Neural progenitor cell (in vitro differentiated cells): ENCODE data around the gene CD63. TPM values are rescaled to one million over a fixed set of nuclear protein-coding genes. Genes with fewer than 3 reads are reported as not detected.

Experiments used
- DNase-seq: peaks from one replicate; pipeline ENCODE4 v3.0.0-alpha.2; 2016; ENCODE audit warnings: low spot score
- H2AFZ ChIP-seq: fragments of 200-600 bp; sonication (generic); replicated peaks from 2 replicates; pipeline ENCODE4 v1.6.1; 2016; ENCODE audit warnings: antibody characterized with exemption
- H3F3A ChIP-seq: fragments of 200-600 bp; sonication (generic); 2 replicates; pipeline ENCODE4 v1.6.1; 2016; ENCODE audit warnings: antibody characterized with exemption, low read depth
- H3K27ac ChIP-seq: fragments of 200-600 bp; sonication (generic); 2 replicates; pipeline ENCODE4 v1.5.1; 2016; ENCODE audit warnings: mild to moderate bottlenecking
- H3K27me3 ChIP-seq: fragments of 200-600 bp; sonication (generic); 2 replicates; pipeline ENCODE4 v1.6.1; 2016; ENCODE audit warnings: mild to moderate bottlenecking, moderate library complexity
- H3K36me3 ChIP-seq: fragments of 200-600 bp; sonication (generic); 2 replicates; pipeline ENCODE4 v1.5.1; 2016
- H3K4me1 ChIP-seq: fragments of 200-600 bp; sonication (generic); 2 replicates; pipeline ENCODE4 v1.6.1; 2016; ENCODE audit warnings: mixed run types
- H3K4me2 ChIP-seq: fragments of 200-600 bp; sonication (generic); 2 replicates; pipeline ENCODE4 v1.6.1; 2016
- H3K4me3 ChIP-seq: fragments of 200-600 bp; sonication (generic); 2 replicates; pipeline ENCODE4 v1.5.1; 2016
- H3K79me2 ChIP-seq: fragments of 200-600 bp; sonication (generic); 2 replicates; pipeline ENCODE4 v1.6.1; 2016; ENCODE audit warnings: low read depth
- H3K9ac ChIP-seq: fragments of 200-600 bp; sonication (generic); 2 replicates; pipeline ENCODE4 v1.6.1; 2016
- H3K9me3 ChIP-seq: fragments of 200-600 bp; sonication (generic); 2 replicates; pipeline ENCODE4 v1.5.1; 2016; ENCODE audit warnings: low read depth
- H4K20me1 ChIP-seq: fragments of 200-600 bp; sonication (generic); 2 replicates; pipeline ENCODE4 v1.6.1; 2016; ENCODE audit warnings: low read depth
- H3K27ac Mint-ChIP-seq: 3 replicates; pipeline ENCODE4 v1.8.0; 2021; ENCODE audit warnings: mixed read lengths
- H3K27me3 Mint-ChIP-seq: 2 replicates; pipeline ENCODE4 v1.8.0; 2022; ENCODE audit warnings: low read depth, mild to moderate bottlenecking, inconsistent platforms, moderate library complexity, mixed read lengths; ENCODE audit not compliant: insufficient read depth
- H3K36me3 Mint-ChIP-seq: 3 replicates; pipeline ENCODE4 v1.8.0; 2021; ENCODE audit warnings: mixed read lengths
- H3K4me1 Mint-ChIP-seq: 3 replicates; pipeline ENCODE4 v1.8.0; 2021; ENCODE audit warnings: mixed read lengths
- H3K4me3 Mint-ChIP-seq: 3 replicates; pipeline ENCODE4 v1.8.0; 2021; ENCODE audit warnings: mild to moderate bottlenecking, moderate library complexity, mixed read lengths
- H3K9me3 Mint-ChIP-seq: 3 replicates; pipeline ENCODE4 v1.8.0; 2020; ENCODE audit warnings: mixed read lengths
- EZH2 ChIP-seq: fragments of 200-600 bp; sonication (generic); IDR thresholded peaks from 2 replicates; pipeline ENCODE4 v1.6.1; 2017; ENCODE audit warnings: antibody characterized with exemption, mild to moderate bottlenecking, moderate library complexity
- EZH2phosphoT487 ChIP-seq: fragments of 200-600 bp; sonication (generic); IDR thresholded peaks from 2 replicates; pipeline ENCODE4 v1.6.1; 2017; ENCODE audit warnings: antibody characterized with exemption
- total RNA-seq: library from RNA; depleted of rRNA; stranded (reverse); fragments of >200 nt; gene quantifications from 2 replicates; pipeline ENCODE4 v1.2.3, GENCODE V29; 2015; ENCODE audit warnings: low replicate concordance
- TF ChIP-seq, protein P1 (sequence below): fragments of 200-600 bp; sonication (generic); IDR thresholded peaks from 2 replicates; pipeline ENCODE4 v1.5.1; 2017; ENCODE audit warnings: antibody characterized with exemption, mild to moderate bottlenecking

CD63 gene
- total RNA-seq, 1 donor from 2014 or later, result 305 TPM

DNA sequence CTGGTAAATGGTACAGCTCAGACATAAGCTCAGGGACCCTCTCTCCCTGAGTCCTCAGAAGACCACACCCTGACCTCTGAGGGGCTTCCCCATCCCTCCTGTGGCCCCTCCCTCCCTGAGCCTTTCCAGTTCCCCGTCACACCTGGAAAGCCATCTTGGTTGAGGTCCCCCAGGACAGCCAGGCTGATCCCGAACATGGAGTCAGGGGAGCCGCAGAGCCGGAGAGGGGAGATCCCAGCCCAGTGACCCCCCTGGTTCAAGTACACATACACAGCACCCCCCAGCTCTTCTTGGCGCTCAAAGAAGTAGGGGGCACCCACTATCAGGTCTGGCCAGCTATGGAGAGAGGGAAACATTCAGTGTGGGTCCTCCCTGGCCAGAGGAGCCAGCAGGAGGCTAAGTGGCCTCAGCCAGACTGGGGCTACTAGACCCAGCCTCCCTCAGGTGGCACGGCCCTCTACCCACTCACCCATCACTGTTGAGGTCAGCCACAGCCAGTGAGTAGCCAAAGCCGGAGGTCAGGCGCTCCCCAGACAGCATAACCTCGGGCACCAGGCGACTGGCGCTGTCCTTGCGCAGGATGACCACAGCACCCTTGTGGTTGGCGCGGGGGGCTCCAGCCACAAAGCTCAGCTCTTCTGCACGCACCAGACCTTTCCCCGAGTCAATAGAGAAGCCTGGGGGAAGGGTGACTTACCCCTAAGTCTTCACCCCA is 30.4 kb downstream of the CD63 start:
- H3K4me2 ChIP-seq, result no peak overlapping the region
- TF ChIP-seq EZH2, result no peak
- TF ChIP-seq, protein P1, sequence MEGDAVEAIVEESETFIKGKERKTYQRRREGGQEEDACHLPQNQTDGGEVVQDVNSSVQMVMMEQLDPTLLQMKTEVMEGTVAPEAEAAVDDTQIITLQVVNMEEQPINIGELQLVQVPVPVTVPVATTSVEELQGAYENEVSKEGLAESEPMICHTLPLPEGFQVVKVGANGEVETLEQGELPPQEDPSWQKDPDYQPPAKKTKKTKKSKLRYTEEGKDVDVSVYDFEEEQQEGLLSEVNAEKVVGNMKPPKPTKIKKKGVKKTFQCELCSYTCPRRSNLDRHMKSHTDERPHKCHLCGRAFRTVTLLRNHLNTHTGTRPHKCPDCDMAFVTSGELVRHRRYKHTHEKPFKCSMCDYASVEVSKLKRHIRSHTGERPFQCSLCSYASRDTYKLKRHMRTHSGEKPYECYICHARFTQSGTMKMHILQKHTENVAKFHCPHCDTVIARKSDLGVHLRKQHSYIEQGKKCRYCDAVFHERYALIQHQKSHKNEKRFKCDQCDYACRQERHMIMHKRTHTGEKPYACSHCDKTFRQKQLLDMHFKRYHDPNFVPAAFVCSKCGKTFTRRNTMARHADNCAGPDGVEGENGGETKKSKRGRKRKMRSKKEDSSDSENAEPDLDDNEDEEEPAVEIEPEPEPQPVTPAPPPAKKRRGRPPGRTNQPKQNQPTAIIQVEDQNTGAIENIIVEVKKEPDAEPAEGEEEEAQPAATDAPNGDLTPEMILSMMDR, result no peak
- no peak for TF ChIP-seq EZH2phosphoT487
- H3K4me3 Mint-ChIP-seq, result no peak overlapping the region
- H3K36me3 Mint-ChIP-seq, result peaks cover 16% of the 10 kb centered on the region
- DNase-seq, result no peak
- H3K4me1 Mint-ChIP-seq, result peaks cover 3% of the 10 kb centered on the region
- H3K79me2 ChIP-seq, result no peaks in the 10 kb centered on the region
- no peak overlapping the region for H3K4me3 ChIP-seq
- no peak overlapping the region for H3K27ac Mint-ChIP-seq
- no peak overlapping the region for H3K9ac ChIP-seq
- H4K20me1 ChIP-seq, result no peaks in the 10 kb centered on the region
- no peaks in the 10 kb centered on the region for H3F3A ChIP-seq
- no peak overlapping the region for H2AFZ ChIP-seq
- H3K9me3 ChIP-seq, result no peaks in the 10 kb centered on the region
- H3K27ac ChIP-seq, result no peak overlapping the region
- H3K4me1 ChIP-seq, result no peaks in the 10 kb centered on the region
- no peaks in the 10 kb centered on the region for H3K9me3 Mint-ChIP-seq
- no peaks in the 10 kb centered on the region for H3K27me3 ChIP-seq
- H3K27me3 Mint-ChIP-seq, result peaks cover 2% of the 10 kb centered on the region
- no peaks in the 10 kb centered on the region for H3K36me3 ChIP-seq

DNA sequence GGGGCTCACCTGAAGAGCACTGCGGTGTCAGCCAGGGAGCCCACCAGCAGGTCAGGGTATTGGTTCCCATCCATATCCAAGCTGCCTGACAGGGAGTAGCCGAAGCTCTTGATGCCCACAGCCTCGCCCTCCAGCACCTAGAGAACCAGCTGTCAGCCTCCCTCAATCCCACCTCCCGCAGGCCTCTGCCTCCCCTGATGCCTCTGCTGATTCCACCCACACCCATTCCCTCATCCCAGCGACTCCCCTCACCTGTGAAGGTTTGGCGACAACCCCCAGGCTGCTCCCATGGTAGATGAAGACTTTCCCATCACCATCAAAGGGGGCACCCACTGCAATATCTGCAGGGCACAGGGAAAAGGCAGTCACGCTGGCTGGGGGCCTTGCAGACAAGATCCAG is 31.1 kb downstream of the CD63 start:
- no peak overlapping the region for H3K4me2 ChIP-seq
- Mint-ChIP-seq H3K27me3 (peaks cover 2% of the 10 kb centered on the region), H3K27ac (no peak overlapping the region), H3K4me3 (no peak overlapping the region), H3K9me3 (no peaks in the 10 kb centered on the region), H3K36me3 (peaks cover 10% of the 10 kb centered on the region), H3K4me1 (no peaks in the 10 kb centered on the region)
- H3K36me3 ChIP-seq, result no peaks in the 10 kb centered on the region
- no peaks in the 10 kb centered on the region for H3K79me2 ChIP-seq
- no peaks in the 10 kb centered on the region for H4K20me1 ChIP-seq
- H3K9ac ChIP-seq, result no peak overlapping the region
- H3K27ac ChIP-seq, result no peak overlapping the region
- TF ChIP-seq, protein P1, result no peak
- TF ChIP-seq EZH2 (no peak), EZH2phosphoT487 (no peak)
- H3K9me3 ChIP-seq, result no peaks in the 10 kb centered on the region
- H3K27me3 ChIP-seq, result no peaks in the 10 kb centered on the region
- H3K4me1 ChIP-seq, result no peaks in the 10 kb centered on the region
- H3K4me3 ChIP-seq, result no peak overlapping the region
- no peak for DNase-seq
- no peaks in the 10 kb centered on the region for H3F3A ChIP-seq
- H2AFZ ChIP-seq, result no peak overlapping the region

DNA sequence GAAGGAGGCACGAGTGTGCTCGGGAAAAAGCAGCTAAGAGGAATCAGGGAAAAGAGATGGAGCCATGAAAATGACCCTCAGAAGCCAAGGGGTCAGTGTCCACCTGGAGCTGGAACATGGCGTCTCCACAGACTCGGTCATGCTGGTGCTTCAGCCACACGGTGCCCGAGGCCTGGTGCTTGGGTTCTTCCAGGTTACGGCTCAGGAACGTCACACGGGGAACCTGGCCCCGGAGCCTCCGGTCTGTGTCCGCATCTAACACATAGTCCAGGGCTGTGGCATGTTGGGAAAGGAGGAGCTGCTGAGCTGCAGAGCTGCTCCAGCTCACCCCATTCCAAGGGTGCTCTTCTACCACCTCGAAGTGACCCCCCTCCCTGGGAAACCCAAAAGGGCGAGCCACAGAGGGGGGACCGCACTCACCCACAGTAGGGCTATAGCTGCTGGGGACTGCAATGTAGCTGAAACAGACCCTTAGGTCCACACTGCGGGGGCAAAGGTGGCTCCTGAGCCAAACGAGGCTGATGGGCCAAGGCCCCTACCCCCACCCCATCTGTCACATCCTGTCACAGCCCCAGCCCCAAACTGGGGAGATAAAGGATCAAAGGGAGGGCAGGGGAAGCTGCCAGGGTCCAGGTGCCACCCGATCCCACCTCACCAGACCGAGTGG is 31.9 kb downstream of the CD63 start:
- no peak overlapping the region for H3K4me2 ChIP-seq
- Mint-ChIP-seq H3K4me3 (no peak overlapping the region), H3K27me3 (peaks cover 2% of the 10 kb centered on the region), H3K4me1 (no peaks in the 10 kb centered on the region), H3K27ac (no peak overlapping the region), H3K9me3 (no peaks in the 10 kb centered on the region), H3K36me3 (peaks cover 7% of the 10 kb centered on the region)
- no peaks in the 10 kb centered on the region for H3K4me1 ChIP-seq
- H3K27me3 ChIP-seq, result no peaks in the 10 kb centered on the region
- no peaks in the 10 kb centered on the region for H3F3A ChIP-seq
- no peaks in the 10 kb centered on the region for H3K9me3 ChIP-seq
- no peak overlapping the region for H3K4me3 ChIP-seq
- TF ChIP-seq EZH2 (no peak), EZH2phosphoT487 (no peak)
- TF ChIP-seq, protein P1, result no peak
- no peak overlapping the region for H3K9ac ChIP-seq
- no peaks in the 10 kb centered on the region for H3K79me2 ChIP-seq
- H2AFZ ChIP-seq, result no peak overlapping the region
- no peaks in the 10 kb centered on the region for H3K36me3 ChIP-seq
- no peaks in the 10 kb centered on the region for H4K20me1 ChIP-seq
- DNase-seq, result no peak
- no peak overlapping the region for H3K27ac ChIP-seq
